Kidney capillary endothelial cell (primary cell): ENCODE data around the gene BNIP5.

Experiments
- DNase-seq: peaks from one replicate; pipeline ENCODE4 v3.0.0-alpha.2; 2018; ENCODE audit warnings: low spot score

The BNIP5 gene

DNA sequence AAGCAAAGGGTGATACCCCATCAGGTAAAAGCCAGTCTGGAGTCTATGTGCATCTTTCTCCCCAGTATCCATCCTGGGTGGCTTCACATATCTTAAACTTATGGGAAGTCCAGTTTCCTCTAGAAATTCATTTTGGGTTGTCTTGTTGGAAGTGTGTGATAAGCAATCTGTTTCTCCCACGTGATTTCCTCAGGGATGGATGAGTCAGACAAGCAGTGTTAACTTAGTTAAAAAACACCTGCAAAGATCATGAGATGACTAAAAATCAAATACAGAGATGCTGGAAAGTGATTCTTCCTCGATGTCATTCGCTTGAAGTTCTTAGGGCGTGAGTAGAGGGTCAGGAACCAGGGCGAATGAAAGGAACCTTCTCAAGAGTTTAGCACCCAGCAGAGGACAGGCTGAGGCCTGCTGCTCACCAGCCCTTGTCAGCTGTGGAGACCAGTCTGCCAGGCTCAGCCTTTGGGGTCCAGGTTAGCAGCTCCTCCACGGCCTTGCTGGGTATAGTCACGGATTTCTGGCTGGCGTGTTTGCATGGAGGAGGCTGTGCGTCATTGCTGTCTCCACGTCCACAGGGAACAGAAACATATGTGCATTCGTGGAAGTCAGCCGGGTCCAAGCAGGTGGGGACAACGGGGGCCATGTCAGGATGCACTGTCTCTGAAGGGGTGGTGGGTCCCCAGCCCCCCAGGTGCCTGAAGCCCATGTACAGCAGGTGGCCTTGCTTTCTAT lies 69.6 kb downstream of the BNIP5 start:
- no peak for DNase-seq
